DMS79 (cell line): ENCODE measurements around the gene DMXL1.
"Not testable (repeated sequence)": the region's sequence is repeated elsewhere in the genome, so short reads cannot be mapped to it uniquely, and the experiment has no call there.

Source experiments
- DNase-seq: peaks from one replicate; lab custom pipeline; 2025; lab: John Stamatoyannopoulos, UW

The DMXL1 gene

DNA sequence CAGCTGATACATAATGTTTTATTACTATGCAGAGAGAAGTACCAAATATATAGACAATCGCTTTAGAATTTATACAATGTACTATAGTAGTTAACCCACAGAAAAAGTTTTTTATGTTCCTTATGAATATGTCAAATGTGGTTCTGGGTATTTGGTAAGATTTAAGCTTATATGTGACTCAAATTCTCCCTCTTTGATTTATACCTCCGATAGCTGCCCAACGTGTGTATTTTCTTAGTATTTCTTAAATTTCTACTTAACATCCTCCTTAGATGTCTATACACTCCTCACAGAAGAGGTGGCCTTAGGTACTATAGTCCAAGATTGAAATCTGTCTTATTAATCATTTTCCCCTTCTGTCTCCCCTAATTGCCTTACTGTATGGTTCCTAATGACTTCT lies 146.3 kb downstream of the DMXL1 start:
- DNase-seq = no peak

DNA sequence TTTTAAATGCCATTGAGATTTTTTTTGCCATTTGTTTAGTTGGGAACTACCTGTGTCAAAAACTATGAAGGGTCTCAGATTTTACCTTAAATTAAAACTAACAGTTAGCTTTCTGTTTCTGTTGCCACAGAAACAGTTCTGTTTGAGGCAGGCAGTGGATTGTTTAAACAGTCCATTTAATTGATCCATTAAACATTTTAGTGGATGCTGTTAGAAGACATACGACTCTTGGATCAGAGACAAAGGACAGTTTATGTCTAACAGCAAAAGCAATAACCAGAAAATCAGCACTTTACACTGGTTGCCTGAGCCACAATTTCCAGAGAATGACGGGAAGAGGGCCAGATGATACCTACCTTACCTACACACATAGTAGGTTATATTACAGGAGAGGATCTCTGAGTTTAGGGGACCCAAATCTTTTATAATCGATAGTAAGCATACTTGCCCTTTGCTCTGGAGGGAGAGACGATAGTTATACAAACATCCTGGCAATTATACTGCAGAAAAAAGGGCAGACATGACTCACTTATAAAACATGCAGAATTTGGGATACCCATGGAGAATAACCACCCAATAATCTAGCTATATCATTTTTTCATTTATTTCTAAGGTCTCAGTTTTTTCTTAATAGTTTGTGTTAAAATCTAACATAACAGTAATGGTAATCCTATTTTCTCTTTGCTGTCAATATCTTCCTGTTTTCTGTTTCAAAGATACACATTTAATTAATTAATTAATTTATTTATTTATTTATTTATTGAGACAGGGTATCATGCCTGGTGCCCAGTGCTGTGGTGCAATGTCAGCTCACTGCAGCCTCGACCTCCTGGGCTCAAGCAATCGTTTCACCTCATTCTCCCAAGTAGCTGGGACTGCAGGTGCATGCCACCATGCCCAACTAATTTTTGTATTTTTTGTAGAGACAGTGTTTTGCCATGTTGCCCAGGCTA lies 148.2 kb downstream of the DMXL1 start:
- DNase-seq = no peak

GRCh38 chr5:119220576-119221197 lies 149.8 kb downstream of the DMXL1 start:
- DNase-seq = no peak

- no peak for DNase-seq
Measured at GRCh38 chr5:119221330-119221729, 150.4 kb downstream of the DMXL1 start.

- no peak for DNase-seq
Measured at GRCh38 chr5:119229950-119230349, 159.1 kb downstream of the DMXL1 start.

DNA sequence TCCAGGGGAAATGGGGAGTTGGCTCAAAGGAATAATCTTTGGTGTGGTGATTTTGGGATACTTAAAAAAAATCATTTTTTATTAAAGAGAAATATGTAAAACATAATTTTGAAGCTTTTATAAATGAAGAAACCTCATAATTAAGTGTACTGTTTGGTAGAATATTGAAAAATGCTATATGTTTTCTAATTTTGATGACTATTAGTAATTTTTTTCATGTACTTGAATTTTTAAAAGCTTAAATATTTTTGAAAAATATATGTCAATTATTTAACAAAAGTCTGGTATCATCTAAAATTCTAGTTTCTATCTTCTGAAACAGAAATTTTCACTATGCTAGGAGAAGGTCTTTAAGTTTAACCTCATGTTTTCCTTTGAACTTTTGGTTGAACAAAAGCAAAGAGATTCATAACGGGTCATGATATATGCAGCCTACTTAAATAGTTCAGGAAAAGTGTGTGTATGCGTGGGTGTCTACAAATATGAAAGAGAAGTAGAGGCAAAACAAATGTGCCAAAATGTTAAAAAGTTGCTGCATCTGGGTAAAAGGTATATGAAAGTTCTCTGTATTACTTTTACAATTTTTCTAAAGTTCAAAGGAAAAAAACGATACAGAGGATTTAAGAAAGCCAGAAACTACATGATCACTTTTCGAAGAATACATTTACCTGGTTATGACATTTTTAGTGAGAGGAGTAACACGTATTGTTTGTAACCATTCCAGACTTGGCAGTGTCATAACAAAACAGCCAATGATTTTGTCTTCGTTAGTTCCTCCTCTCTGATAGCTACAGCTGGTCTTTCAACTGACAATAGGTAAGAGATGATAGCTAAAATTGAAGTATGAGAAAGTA lies 167.6 kb downstream of the DMXL1 start:
- no peak for DNase-seq

GRCh38 chr5:119239119-119239417 lies 168.2 kb downstream of the DMXL1 start:
- DNase-seq = no peak

- not testable (repeated sequence) for DNase-seq
Measured at GRCh38 chr5:119239826-119240225, 168.9 kb downstream of the DMXL1 start.

DNA sequence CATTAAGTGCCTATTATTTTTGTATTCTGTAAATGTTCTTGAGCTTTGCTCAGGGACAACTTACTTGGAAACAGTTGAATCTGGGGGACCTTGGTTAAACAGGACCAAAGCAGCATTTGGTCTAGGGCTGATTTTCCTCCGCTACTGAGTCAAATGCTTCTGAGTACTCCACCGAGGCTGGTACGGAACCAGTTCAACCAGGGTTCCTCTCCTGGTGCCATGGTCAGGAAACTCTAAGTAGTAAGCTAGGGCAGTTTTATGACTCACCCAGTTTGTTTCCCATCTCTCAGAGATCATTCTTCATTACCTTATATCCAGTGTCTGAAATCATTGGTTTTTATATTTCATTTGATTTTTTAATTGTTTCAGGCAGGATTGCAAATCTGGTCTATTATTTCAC lies 173.0 kb downstream of the DMXL1 start:
- no peak for DNase-seq

- no peak for DNase-seq
Measured at GRCh38 chr5:119250946-119251901, 180.3 kb downstream of the DMXL1 start.

GRCh38 chr5:119255571-119256356 lies 184.9 kb downstream of the DMXL1 start:
- DNase-seq = no peak

DNA sequence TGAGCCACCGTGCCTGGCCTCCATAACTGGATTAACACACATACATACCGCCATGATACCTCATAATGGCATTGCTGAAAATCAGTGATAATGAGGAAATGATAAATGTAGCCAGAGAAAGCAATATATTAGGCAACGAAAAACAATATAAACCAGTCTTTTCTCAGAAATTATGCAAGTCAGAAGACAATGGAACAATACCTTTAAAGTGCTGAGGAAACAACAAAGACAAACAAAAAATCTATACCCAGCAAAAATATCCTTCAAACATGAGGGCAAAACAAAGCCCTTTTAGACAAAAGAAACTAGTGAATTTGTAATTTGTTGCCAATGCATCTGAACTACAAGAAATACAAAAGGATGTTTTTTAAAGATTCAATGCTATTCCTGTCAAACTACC lies 186.7 kb downstream of the DMXL1 start:
- DNase-seq = no peak

GRCh38 chr5:119263639-119264038 lies 192.8 kb downstream of the DMXL1 start:
- no peak for DNase-seq

- no peak for DNase-seq
Measured at GRCh38 chr5:119264186-119264585, 193.3 kb downstream of the DMXL1 start.

- DNase-seq = no peak
Measured at GRCh38 chr5:119267958-119268386, 197.1 kb downstream of the DMXL1 start.

- DNase-seq = peak; percentile 31
Measured at GRCh38 chr5:119268387-119269060, 197.6 kb downstream of the DMXL1 start.

DNA sequence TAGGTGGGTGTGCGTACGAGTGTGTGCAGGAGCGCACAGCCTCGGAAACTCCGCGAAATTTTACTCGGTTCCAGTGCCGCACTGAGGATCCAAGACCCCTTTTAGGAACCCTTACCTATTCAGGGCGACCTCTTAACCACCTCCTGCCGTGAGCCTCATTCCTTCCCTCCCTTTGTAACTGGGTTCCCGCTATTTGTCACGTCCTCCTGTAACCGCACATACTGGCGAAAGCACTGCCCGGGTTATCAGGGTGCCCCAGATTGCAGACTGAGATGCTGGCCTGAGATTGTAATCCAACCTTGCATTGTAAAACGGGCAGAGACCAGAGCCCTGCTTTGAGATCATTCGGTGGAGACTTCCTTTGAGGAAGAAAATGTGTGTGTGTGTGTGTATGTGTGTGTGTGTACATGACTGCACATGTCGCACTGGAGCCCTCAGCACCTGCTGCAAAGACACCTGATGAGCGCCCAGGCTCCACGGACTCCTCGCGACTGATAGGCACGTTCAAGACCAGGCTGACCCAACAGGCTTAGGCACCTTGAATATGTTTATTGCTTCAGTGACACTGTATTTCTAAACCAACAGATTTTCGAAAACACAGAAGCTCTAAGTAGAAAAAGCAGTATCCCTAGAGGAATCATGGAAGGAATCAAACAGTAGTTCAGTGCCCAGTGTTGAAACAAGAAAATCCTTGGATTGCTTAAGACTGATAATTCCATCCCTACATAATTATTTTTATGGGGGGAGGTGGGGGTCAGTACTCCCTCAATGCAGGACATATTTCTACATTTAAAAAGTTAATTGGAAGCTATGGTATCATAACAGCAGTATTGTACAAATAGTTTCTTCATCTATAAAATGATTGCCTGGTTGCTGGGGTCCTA lies 198.4 kb downstream of the DMXL1 start:
- DNase-seq = no peak

GRCh38 chr5:119270121-119270565 lies 199.3 kb downstream of the DMXL1 start:
- DNase-seq = no peak
